AG04449 (cell line): ENCODE results near the gene PPP1R13L.
A peak's percentile ranks its signal among the peaks of the same experiment; 100 is the strongest.

ENCODE experiments used
- CTCF ChIA-PET: fragments of 350-600 bp; formaldehyde crosslinking; extraction: SDS; loops from one replicate; lab custom pipeline; 2021; ENCODE audit warnings: antibody characterized with exemption; lab: Yijun Ruan, JAX
- POLR2A ChIA-PET: fragments of 400-600, 350-600 bp; formaldehyde crosslinking; extraction: SDS; loops from one replicate; lab custom pipeline; 2020; ENCODE audit warnings: antibody characterized with exemption, inconsistent platforms; lab: Yijun Ruan, JAX
- DNase-seq: peaks from one replicate; pipeline ENCODE4 v3.0.0-alpha.2; 2010; ENCODE audit warnings: low read depth, low spot score
- H3K4me3 ChIP-seq: 2 replicates; pipeline ENCODE4 v1.5.1; 2011; ENCODE audit warnings: low read depth, mild to moderate bottlenecking, control low read depth, low read length
- CTCF ChIP-seq: IDR thresholded peaks from one replicate; pipeline ENCODE4 v1.5.1; 2011; ENCODE audit warnings: mild to moderate bottlenecking, moderate library complexity, low read length, control low read depth, inconsistent platforms; ENCODE audit not compliant: insufficient read depth; ENCODE audit errors: missing control alignments

PPP1R13L gene

GRCh38 chr19:45368737-45369340, 36.0 kb downstream of the PPP1R13L start:
- TF ChIP-seq CTCF, result no peak
- POLR2A ChIA-PET, result no interaction called here
- H3K4me3 ChIP-seq, result peak overlapping the region; percentile 15; the same call in 1 of the 2 replicates
- CTCF ChIA-PET, result interaction anchor here (1.3 to 2.8 kb wide), 4 partner anchors 33 to 116 kb away, joined by 3 to 13 read pairs (median 6); no protein-coding TSS in a partner anchor
- no peak for DNase-seq

GRCh38 chr19:45368127-45368526, 36.7 kb downstream of the PPP1R13L start:
- ChIA-PET POLR2A (no interaction called here), CTCF (interaction anchor here (1.3 to 2.8 kb wide), 3 partner anchors 34 to 117 kb away, joined by 3 to 13 read pairs (median 7); no protein-coding TSS in a partner anchor)
- DNase-seq, result no peak
- H3K4me3 ChIP-seq, result no peak overlapping the region
- no peak for TF ChIP-seq CTCF

- DNase-seq, result no peak
- TF ChIP-seq CTCF, result no peak
- no peak overlapping the region for H3K4me3 ChIP-seq
- CTCF ChIA-PET, result no interaction called here
- POLR2A ChIA-PET, result no interaction called here
Measured at GRCh38 chr19:45364696-45365095, 40.2 kb downstream of the PPP1R13L start.

GRCh38 chr19:45363861-45364459, 40.9 kb downstream of the PPP1R13L start:
- POLR2A ChIA-PET, result no interaction called here
- TF ChIP-seq CTCF, result no peak
- no peak overlapping the region for H3K4me3 ChIP-seq
- DNase-seq, result no peak
- CTCF ChIA-PET, result no interaction called here

- ChIA-PET CTCF (no interaction called here), POLR2A (no interaction called here)
- H3K4me3 ChIP-seq, result no peak overlapping the region
- no peak for DNase-seq
- TF ChIP-seq CTCF, result no peak
Measured at GRCh38 chr19:45362291-45362690, 42.6 kb downstream of the PPP1R13L start.

- POLR2A ChIA-PET, result no interaction called here
- no peak overlapping the region for H3K4me3 ChIP-seq
- no peak for DNase-seq
- TF ChIP-seq CTCF, result no peak
- CTCF ChIA-PET, result no interaction called here
Measured at GRCh38 chr19:45361608-45362007, 43.3 kb downstream of the PPP1R13L start.
